GM21381 (cell line): ENCODE data around the gene ABRACL.
"Not testable (repeated sequence)": the region's sequence is repeated elsewhere in the genome, so short reads cannot be mapped to it uniquely, and the experiment has no call there.

Source experiments
- ATAC-seq: cut with Tn5 transposase; IDR thresholded peaks from one replicate; pipeline ENCODE4 v1.9.1; 2021; ENCODE audit warnings: mild to moderate bottlenecking, moderate library complexity; ENCODE audit not compliant: unreplicated experiment

ABRACL gene

DNA sequence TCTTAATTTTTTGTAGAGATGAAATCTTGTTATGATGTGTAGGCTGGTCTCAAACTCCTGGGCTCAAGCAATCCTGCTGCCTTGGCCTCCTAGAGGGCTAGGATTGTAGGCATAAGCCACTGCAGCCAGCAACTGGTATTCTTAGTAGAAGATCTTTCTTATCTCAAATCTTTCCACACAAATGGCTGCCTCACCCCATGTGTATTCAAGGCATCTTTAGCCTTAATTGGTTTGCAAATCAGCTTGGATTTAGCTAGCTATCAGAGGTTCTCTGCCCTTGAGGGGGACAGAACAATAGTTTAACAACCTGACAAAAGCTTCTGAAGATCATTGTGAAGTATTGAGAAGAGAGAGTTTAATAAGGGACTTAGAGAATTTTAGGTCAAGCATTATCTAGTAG lies 17.9 kb upstream of the ABRACL start:
- no peak for ATAC-seq

GRCh38 chr6:139011980-139012379 lies 16.6 kb upstream of the ABRACL start:
- ATAC-seq: no peak

GRCh38 chr6:139013185-139013800 lies 15.3 kb upstream of the ABRACL start:
- no peak for ATAC-seq

GRCh38 chr6:139014945-139015344 lies 13.6 kb upstream of the ABRACL start:
- no peak for ATAC-seq

- ATAC-seq: peak; percentile 58
Measured at GRCh38 chr6:139016337-139017213, 12.0 kb upstream of the ABRACL start.

GRCh38 chr6:139017227-139017626 lies 11.3 kb upstream of the ABRACL start:
- ATAC-seq: no peak

- no peak for ATAC-seq
Measured at GRCh38 chr6:139019722-139020121, 8.8 kb upstream of the ABRACL start.

GRCh38 chr6:139020689-139021088 lies 7.9 kb upstream of the ABRACL start:
- no peak for ATAC-seq

GRCh38 chr6:139025416-139025815 lies 3.1 kb upstream of the ABRACL start:
- ATAC-seq: not testable (repeated sequence)

DNA sequence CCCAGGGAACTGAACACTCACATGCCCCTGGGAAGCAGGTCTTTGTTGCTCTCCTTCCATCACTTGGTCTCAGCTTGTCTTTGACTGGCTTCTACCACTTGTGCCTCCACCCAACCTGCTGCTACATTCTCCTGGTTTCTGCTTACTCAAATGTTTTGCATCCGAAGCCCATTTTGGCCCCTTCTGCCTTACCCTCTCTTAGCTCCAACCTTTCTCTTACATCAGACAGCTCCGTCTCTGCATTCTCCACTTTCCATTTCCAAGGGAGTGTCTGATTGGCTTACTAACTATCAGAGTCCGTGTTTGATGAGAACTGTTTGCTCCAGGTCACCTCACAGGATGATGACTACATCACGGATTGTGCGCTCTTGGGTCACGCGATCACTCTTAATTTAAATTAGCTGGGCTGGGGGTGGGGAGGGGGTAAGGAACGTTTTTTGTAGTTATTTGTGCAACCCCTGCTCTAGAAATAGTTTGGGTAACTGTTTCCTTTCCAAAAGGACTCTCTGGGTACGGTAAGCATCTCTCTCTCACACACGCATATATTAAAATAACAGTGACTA lies 844 bp upstream of the ABRACL start:
- ATAC-seq: no peak

- peak; percentile 0 for ATAC-seq
Measured at GRCh38 chr6:139028215-139028657, 309 bp upstream of the ABRACL start.

GRCh38 chr6:139029470-139030227 lies 1.1 kb downstream of the ABRACL start:
- ATAC-seq: peak; percentile 34

DNA sequence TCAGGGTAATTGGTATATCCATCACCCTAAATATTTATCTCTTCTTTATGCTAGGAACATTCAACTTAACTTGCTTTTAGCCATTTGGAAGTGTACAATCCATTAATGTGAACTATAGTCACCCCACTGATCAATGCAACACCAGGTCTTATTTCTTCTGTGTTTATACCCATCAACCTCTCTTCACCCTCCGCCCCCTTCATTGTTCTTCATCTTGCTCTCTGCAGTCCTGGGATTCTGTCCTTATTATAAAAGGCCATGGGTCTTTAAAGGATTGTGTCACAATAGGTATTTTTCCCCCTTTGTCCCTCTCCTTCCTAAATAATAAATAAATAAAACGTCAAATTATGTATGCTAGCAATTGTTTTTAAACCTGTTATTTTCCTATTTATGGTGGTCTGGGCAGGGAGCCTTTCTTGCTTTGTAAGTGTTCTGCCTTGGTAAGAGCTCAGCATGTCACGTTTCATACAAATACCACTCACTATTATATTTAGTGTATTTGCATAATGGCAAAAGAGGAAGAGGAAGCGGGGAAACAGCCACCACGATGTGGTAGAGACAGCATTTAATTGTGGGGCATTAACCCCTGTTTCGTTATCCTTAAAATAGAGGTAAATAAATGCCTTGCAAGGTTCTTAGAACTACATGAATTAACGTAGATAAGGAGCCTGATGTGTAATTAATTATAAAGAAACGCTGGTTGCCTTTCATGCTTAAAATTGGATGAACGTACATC lies 1.9 kb downstream of the ABRACL start:
- ATAC-seq: peak; percentile 40

GRCh38 chr6:139037490-139037889 lies 8.9 kb downstream of the ABRACL start:
- ATAC-seq: no peak

DNA sequence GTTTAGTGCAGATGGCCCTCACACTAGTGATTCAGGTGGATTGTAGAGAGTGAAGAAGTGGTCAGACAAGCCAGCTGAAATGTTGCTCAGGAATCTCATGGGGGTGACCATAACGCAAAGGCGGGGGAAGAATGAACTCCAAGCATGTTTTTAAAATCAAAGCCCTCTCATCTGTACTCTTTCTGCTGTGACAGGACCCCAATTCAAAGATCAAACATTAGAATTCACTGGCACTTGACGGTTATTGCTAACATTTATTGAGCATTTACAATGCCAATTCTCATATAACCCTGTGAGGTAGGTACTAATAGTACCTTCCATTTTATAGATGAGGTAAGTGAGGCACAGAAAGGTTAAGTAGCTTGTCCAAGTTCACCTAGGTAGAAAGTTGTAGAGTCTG lies 15.7 kb downstream of the ABRACL start:
- ATAC-seq: no peak

GRCh38 chr6:139047677-139048076 lies 19.1 kb downstream of the ABRACL start:
- ATAC-seq: no peak

DNA sequence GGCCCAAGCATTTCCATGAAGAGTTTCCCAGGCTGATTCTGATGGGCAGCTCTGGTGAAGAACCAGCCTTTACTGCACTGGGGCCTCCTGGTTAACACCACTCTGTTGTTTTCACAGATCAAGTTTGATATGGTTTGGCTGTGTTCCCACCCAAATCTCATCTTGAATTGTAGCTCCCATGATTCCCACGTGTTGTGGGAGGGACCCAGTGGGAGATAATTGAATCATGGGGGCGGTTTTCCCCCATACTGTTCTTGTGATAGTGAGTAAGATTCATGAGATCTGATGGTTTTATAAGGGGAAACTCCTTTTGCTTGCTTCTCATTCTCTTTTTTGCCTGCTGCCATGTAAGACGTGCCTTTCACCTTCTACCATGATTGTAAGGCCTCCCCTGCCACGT lies 20.4 kb downstream of the ABRACL start:
- ATAC-seq: not testable (repeated sequence)

GRCh38 chr6:139050131-139050769 lies 21.7 kb downstream of the ABRACL start:
- not testable (repeated sequence) for ATAC-seq

DNA sequence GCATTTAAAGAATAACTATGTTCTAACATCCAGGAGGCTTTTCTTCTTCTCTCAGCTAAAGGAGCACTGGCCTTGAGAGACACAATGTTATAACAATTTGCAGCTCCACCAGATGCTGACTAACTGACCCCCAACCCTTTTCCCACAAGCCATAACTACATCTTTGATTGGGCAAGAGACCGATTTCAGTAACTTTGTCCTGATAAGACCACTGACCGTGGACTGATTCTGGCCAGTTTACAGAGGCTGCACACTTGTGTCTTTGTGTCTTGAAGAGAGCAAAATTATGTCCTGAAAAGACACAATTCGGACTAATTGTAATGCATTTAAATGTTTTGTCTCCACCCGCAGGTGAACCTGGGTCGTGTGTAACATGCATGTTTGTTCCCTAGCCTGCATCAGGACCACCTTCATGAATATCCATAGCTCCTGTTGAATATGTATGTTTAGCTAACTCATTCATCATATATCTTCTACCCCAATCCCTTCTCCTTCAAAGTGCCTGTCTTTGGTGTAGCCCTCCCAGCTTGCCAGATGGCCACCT lies 22.3 kb downstream of the ABRACL start:
- no peak for ATAC-seq
